ENCODE results near the gene SORBS2.
A peak's percentile ranks its signal among the peaks of the same experiment; 100 is the strongest.

The SORBS2 gene

DNA sequence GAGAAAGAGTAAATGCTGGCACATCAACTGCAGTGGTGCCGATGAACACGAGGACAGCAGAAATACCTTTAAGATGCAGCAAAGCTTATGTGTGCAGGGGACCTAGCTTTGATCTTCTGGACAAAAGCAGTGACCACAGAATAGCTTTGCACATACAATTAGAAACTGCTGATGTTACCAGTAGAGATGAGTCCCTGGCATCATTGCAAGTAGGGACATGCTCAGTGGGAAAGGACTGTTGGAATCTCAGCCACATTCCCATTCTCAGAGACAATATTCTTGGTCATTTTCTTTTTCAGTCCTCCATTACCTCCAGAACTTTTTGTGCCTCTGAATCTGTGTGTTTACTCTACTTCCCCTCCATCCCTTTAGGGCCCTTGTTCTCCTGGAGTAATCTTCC, 259.7 kb downstream of the SORBS2 start:
- no peak overlapping the region for H3K27ac ChIP-seq
- H3K4me3 ChIP-seq, result no peak overlapping the region

DNA sequence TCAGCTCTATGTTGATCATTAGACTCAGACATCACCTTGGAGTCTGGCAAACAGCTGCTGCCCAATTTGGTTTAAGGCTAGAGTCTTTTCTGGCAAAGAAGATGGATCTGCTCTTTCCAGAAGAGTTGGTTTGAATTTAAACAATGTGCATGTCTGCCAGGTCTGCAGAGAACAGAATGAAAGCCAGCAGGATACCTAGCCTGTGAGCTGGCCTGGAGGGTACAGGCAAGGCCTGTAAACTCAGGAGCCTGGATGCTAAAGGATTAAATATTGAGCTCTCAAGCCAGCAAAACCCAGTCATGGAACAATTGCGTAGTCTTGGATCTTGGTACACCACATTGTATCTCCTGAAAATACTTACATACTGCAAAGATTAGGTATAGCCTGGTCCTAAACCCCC, 261.1 kb downstream of the SORBS2 start:
- H3K4me3 ChIP-seq, result no peak overlapping the region
- H3K27ac ChIP-seq, result no peak overlapping the region

DNA sequence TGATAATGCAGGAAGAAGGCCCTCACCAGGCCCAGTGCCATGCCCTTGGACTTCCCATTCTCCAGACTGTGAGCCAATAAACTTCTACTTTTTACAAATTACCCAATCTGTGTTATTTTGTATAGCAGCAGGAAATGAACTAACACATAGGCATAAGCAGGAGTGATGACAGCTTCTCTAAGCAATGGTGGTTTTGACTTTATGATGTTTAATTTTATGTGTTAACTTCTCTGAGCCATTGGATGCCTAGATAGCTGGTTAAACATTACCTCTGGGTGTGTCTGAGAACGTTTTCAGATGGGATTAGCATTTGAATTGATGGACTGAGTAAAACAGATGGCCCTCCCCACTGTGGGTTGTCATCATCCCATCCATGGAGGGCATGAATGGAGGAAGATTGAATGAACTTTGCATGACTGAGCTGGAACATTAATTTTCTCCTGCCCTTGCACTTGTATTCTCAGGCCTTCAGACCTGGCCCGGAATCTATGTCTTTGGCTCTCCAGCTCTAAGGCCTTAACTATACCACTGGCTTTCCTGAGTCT, 262.8 kb downstream of the SORBS2 start:
- H3K4me3 ChIP-seq, result no peak overlapping the region

DNA sequence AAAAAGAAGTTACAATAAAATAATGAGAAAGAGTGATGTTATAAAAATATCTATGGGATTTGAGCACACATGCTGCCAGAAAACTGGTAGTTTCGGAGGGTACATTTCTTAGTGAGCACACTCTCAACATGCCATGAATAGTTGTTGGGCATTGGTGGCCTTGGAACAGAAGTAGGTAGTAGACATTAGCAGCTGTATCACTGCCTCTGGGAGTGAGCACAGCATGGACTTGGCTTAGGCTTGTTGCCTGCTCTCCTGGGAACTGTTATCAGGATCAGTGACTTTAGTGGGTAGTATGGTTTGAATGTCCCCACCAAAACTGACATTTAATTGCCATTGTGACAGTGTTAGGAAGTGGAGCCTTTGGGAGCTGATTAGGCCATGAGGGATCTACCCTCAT, 263.4 kb downstream of the SORBS2 start:
- H3K4me3 ChIP-seq, result no peak overlapping the region
- no peak overlapping the region for H3K27ac ChIP-seq

More for the DNA sequence above, 262.8 kb downstream of the SORBS2 start:
- no peak overlapping the region for H3K27ac ChIP-seq

DNA sequence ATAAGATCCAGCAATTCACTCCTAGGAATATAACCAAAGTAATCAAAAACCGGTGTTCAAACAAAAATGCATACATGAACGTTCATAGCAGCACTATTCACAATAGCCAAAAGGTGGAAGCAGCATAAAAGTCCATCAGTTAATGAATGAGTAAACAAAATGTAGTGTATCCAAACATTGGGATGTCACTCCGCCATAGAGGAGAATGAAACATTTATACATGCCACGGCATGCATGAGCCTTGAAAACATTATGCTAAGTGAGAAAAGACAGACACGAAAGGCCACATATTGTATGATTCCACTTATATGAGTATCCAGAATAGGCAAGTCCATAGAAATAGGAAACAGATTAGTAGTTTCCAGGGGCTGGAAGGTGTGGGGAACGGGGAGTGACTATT, 265.7 kb downstream of the SORBS2 start:
- Histone ChIP-seq H3K27ac (no peak overlapping the region), H3K4me3 (no peak overlapping the region)

DNA sequence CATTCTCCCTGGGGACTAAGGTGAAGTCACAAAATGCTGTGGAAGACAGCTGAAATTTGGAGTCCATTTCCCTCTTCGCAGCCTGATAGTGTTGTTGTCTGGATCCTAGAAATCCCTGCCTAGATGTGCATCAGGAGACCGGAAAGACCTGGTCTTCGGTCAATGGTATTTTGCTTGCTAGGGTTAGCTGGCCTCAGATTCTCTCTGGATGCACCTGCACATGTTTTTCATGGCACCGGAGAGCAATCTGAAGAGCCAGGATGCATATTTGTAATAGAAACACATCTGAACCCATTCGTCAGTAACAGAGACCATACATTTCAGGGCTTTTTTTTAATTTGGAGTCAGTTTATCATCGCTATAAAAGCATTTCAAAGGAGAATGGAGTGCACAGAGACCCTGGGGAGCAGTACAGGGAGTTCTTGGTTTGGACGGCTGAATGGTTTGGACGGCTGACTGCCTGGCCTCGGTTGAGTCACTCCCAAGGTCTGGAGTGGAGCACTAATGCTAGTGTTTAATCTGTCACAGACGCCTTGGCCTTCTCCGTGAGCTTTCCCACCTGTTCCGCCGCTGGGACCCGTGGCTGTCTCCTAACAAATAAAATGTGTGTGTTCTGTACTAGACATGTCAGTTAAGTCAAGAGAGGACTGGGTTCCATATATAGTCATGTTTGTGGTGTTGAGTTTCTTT, 269.2 kb downstream of the SORBS2 start:
- no peak overlapping the region for H3K4me3 ChIP-seq
- no peak overlapping the region for H3K27ac ChIP-seq

DNA sequence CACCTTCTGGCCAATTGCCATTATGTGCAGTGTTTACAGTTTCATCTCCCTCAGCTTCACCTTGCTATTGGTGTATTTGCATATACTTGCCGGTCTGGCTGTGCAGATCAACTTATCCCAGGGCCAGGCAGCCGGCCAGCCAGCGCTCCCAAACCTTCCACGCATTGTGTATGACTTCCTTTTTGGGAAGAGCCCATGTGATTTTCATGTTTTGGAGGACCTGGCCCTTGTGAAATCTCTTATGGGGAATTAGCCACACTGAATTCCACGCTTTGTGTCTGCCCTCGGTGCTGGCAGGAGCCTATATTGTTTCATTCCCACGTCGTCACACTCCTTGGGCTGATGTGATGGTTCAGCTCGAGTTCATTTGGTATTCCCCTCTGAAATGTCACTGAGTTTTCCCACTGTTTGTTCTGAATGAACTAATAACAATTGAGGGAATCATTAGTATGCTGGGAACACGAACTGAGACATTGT, 270.7 kb downstream of the SORBS2 start:
- no peak overlapping the region for H3K4me3 ChIP-seq

DNA sequence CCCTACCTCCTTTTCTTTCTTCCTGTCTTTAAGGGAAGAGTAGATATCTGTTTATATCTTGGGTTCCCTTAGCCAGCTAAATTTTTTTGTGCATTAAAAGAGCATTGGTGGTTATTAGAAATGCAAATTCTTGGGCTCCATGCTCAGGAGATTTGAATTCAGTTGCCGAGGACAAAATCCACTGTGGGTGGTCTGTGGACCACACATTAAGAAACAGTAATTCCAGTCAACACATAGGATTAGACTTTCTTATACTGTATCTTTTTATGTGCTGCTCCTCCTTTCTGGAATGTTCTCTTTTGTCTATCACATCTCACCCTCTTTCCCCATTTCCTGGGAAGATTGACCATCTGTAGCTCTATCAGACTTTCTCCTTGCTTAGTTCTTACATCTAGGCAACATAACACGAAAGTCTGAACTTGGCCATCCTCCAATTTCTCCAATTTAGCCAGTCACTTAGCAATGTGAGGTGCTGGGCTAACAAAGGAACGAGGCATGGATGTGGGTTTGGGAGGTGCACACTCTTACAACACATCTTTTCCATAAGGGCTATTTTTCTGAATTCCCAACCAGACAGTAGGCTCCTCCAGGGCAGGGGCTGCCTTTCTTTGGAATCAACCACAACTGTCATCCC, 271.4 kb downstream of the SORBS2 start:
- Histone ChIP-seq H3K4me3 (no peak overlapping the region), H3K27ac (no peak overlapping the region)

More for the DNA sequence above, 270.7 kb downstream of the SORBS2 start:
- H3K27ac ChIP-seq, result peak overlapping the region in 3 of 21 experiments; percentile 7 to 55 (median 39)

DNA sequence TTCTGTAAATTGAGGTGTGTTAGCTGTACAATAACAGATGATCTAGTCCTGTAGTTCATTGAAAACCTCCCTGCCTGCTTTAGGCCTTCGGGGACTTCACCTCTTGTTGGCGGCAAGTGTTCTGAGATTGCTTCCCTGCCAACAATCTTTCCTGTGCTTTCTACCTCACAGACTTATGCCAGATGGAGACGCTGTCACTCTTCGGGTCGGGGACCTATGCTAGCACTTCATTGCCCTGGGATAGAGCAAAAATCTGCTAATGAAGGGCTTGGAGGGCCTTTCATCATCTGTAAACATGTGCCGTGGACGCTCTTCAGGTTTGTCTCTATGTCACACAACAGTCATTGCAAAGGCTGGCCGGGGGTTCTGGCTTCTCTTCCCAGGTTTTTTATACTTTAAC, 272.0 kb downstream of the SORBS2 start:
- no peak overlapping the region for H3K4me3 ChIP-seq
- no peak overlapping the region for H3K27ac ChIP-seq

DNA sequence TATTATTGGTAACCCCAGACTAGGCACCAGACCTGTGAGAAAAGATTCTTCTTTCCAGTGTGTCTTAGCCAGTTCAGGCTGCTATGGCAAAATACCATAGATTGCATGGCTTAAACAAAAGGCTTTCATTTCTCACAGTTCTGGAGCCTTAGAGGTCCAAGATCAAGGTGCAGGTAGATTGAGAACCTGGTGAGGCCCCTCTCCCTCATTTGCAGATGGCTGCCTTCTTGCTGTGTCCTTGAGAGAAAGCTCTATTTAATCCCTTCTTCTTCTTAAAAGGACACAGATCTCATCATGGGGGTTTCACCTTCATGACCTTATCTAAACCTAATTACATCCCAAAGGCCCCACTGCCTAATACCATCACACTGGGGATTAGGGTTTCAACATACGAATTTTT, 273.2 kb downstream of the SORBS2 start:
- Histone ChIP-seq H3K27ac (no peak overlapping the region), H3K4me3 (no peak overlapping the region)

DNA sequence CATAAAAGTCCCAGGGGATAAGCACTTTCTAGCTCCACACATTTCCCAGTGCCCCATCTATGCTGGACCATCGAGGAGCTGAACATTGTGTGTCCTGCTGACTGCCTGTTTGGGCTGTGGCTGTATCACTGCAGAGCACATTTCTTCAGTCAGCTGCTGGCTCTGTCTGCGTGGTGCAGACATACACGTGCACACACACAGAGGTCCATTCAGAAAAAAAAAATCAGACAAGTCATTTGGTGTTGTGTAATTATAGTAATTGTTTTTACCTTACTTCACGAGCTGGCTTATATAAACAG, 275.6 kb downstream of the SORBS2 start:
- H3K4me3 ChIP-seq, result no peak overlapping the region
- peak overlapping the region in 1 of 21 experiments; percentile 80 for H3K27ac ChIP-seq

DNA sequence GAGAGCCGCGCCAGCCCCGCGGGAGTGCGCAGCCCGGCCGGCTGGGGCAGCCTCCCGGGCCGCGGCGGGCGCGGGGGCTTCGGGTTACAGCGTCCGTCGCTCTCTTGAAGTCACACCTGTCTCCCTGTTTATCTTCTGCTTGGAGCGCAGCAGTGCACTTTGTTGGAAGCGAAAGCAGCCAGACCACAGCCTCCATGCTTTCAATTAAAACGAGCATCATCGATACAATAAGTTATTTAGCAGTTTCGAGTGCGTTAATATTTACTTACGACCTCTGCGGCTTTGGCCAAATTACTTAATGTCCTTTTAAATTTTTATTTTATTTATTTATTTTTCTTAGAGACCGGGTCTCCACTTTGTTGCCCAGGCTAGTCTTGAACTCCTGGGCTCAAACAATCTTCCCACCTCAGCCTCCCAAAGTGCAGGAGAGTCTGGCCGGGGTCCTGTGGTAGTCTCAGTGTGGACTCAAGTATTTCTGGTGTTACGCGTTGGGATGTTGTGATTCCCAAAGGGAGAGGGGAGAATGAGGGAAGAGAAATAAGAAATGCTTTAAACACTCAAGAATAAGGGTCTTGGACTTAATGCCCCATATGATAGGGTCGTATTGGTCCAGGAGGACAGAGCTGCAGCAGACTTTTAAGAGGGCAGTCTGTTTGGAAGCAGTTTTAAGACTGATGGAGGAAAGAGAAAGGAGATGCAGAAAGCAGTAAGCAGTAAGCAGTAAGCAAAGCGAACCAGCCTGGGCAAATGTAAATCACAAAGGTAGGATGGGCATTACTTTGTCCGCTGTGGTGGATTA, 276.2 kb downstream of the SORBS2 start:
- peak overlapping the region; percentile 16 to 51 (median 39) for H3K4me3 ChIP-seq
- H3K27ac ChIP-seq, result peak overlapping the region in 8 of 21 experiments; percentile 36 to 85 (median 66)

Data from skin epidermis (tissue), 12 donors.